BJ (cell line): Measurements from ENCODE around the gene KDM4B. TPM values are rescaled to one million over a fixed set of nuclear protein-coding genes. Genes with fewer than 3 reads are reported as not detected.
"Not testable (repeated sequence)": the region's sequence is repeated elsewhere in the genome, so short reads cannot be mapped to it uniquely, and the experiment has no call there.

Source experiments
- CTCF ChIA-PET: fragments of 350-600 bp; formaldehyde crosslinking; extraction: SDS; loops from one replicate; lab custom pipeline; 2021; ENCODE audit warnings: antibody characterized with exemption, inconsistent platforms; lab: Yijun Ruan, JAX
- POLR2A ChIA-PET: fragments of 300-600 bp; sonication (Branson Sonifier 250); formaldehyde crosslinking; extraction: SDS; loops from one replicate; lab custom pipeline; 2021; ENCODE audit warnings: antibody characterized with exemption; lab: Charles Lee
- DNase-seq: peaks from one replicate; pipeline ENCODE4 v3.0.0-alpha.2; 2011; ENCODE audit warnings: low read depth
- H3K27me3 ChIP-seq: 2 replicates; pipeline ENCODE4 v1.6.0; 2011; ENCODE audit warnings: low read length; ENCODE audit not compliant: control insufficient read depth, insufficient read depth
- H3K36me3 ChIP-seq: 2 replicates; pipeline ENCODE4 v1.5.1; 2011; ENCODE audit warnings: low read length; ENCODE audit not compliant: control insufficient read depth, insufficient read depth
- H3K4me3 ChIP-seq: 2 replicates; pipeline ENCODE4 v1.5.1; 2011; ENCODE audit warnings: low read depth, mild to moderate bottlenecking, control low read depth, low read length
- polyA plus RNA-seq: library from polyadenylated mRNA; depleted of rRNA; stranded (reverse); fragments of >200 nt; gene quantifications from 2 replicates; pipeline ENCODE4 v1.2.3, GENCODE V29; 2011
- TF ChIP-seq, protein P1 (sequence below): IDR thresholded peaks from 2 replicates; pipeline ENCODE4 v1.5.1; 2011; ENCODE audit warnings: low read depth, mild to moderate bottlenecking, control low read depth, inconsistent platforms, low read length, moderate library complexity; ENCODE audit not compliant: insufficient read depth

KDM4B gene
- polyA plus RNA-seq, 1 experiment, result 15.2 TPM

DNA sequence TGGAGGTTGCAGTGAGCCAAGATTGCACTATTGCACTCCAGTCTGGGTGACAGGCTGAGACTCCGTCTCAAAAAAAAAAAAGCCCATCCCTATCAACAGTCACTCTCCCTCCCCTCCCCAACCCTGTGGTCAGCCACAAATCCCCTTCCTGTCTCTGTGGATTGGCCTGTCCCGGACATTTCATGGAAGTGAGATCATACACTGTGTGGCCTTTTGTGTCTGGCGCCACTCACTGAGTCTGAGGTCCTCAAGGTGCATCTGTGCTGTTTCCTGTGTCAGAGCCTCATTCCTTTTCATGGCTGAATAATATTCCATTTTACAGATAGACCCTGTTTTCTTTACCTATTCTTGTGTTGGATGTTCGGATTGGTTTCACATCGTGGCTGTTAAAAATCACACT, 222.2 kb downstream of the KDM4B start:
- H3K4me3 ChIP-seq, result no peak overlapping the region
- POLR2A ChIA-PET, result no interaction called here
- TF ChIP-seq, protein P1, sequence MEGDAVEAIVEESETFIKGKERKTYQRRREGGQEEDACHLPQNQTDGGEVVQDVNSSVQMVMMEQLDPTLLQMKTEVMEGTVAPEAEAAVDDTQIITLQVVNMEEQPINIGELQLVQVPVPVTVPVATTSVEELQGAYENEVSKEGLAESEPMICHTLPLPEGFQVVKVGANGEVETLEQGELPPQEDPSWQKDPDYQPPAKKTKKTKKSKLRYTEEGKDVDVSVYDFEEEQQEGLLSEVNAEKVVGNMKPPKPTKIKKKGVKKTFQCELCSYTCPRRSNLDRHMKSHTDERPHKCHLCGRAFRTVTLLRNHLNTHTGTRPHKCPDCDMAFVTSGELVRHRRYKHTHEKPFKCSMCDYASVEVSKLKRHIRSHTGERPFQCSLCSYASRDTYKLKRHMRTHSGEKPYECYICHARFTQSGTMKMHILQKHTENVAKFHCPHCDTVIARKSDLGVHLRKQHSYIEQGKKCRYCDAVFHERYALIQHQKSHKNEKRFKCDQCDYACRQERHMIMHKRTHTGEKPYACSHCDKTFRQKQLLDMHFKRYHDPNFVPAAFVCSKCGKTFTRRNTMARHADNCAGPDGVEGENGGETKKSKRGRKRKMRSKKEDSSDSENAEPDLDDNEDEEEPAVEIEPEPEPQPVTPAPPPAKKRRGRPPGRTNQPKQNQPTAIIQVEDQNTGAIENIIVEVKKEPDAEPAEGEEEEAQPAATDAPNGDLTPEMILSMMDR, result no peak
- no peaks in the 10 kb centered on the region for H3K27me3 ChIP-seq
- DNase-seq, result no peak
- CTCF ChIA-PET, result no interaction called here
- H3K36me3 ChIP-seq, result no peaks in the 10 kb centered on the region

DNA sequence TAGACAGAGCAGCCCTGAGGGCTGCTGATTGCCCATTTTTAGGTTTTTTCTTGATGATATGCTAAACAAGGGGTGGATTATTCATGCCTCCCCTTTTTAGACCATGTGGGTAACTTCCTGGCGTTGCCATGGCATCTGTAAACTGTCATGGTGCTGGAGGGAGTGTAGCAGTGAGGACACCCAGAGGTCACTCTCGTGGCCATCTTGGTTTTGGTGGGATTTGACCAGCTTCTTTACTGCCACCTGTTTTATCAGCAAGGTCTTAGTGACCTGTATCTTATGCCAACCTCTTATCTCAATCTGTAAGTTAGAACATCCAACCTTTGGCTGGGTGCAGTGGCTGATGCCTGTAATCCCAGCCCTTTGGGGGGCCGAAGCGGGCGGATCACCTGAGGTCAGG, 223.7 kb downstream of the KDM4B start:
- ChIA-PET POLR2A (no interaction called here), CTCF (no interaction called here)
- H3K4me3 ChIP-seq, result no peak overlapping the region
- no peaks in the 10 kb centered on the region for H3K27me3 ChIP-seq
- DNase-seq, result no peak
- H3K36me3 ChIP-seq, result no peaks in the 10 kb centered on the region
- TF ChIP-seq, protein P1, result no peak

DNA sequence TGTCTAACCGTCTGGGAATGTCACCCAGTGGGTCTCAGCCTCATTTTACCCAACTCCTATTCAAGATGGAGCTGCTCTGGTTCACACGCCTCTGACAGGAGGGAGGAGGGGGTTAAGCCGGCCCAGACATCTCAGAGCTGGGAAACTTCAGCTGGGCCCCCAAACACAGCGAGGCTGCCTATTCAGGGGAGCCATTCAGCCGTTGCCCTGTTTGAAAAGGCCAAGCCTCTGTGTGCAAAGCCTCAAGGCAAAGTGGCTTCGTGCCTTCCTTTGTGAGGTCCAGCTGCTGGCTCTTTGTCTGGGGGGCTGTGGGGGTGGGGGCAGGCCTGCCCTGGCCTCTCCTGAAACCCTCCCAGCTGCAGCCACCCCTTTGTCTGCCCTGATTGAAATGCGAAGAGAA, 224.3 kb downstream of the KDM4B start:
- TF ChIP-seq, protein P1, result no peak
- Histone ChIP-seq H3K4me3 (no peak overlapping the region), H3K36me3 (no peaks in the 10 kb centered on the region), H3K27me3 (no peaks in the 10 kb centered on the region)
- ChIA-PET CTCF (interaction anchor here (0.6 kb wide), 1 partner anchor 204 kb away, joined by 4 read pairs; no protein-coding TSS in a partner anchor), POLR2A (no interaction called here)
- DNase-seq, result no peak

DNA sequence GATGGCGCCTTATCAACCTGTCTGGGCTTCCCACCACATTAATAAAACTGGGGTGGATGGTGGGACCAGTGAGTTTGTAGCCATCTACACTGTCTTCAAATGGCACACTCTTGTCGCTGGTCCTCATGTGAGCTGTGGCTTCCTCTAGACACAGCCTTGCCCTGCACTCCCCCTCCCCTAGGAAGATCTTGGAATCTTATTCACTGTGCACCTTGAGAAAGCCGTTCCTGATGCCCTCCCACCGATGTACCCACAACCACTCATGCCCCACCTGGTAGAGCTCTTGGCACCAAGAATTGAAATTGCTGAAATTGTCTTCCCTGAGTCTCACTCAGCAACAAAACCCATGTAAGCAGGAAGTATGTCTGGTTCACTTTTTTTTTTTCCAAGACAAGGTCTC, 225.7 kb downstream of the KDM4B start:
- no peak overlapping the region for H3K4me3 ChIP-seq
- ChIA-PET CTCF (no interaction called here), POLR2A (no interaction called here)
- no peaks in the 10 kb centered on the region for H3K36me3 ChIP-seq
- TF ChIP-seq, protein P1, result no peak
- H3K27me3 ChIP-seq, result no peaks in the 10 kb centered on the region
- DNase-seq, result no peak

DNA sequence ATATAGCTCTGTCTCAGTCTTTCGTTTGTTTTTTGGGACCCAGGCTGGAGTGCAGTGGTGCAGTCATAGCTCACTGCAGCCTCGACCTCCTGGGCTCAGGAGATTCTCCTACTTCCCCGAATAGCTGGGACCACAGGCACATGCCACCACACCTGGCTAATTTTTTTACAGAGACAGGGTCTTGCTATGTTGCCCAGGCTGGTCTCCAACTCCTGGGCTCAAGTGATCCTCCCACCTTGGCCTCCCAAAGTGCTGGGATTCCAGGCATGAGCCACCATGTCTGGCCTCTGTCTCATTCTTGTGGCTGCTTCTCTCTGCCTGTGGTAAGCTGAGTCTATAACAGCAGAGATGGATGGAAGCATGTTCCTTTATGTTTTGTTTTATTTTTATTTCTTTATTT, 226.7 kb downstream of the KDM4B start:
- H3K36me3 ChIP-seq, H3K27me3 ChIP-seq, POLR2A ChIA-PET, DNase-seq, H3K4me3 ChIP-seq: not testable (repeated sequence)
- CTCF ChIA-PET, result interaction anchor here (0.7 kb wide), 1 partner anchor 149 kb away, joined by 3 read pairs; no protein-coding TSS in a partner anchor

DNA sequence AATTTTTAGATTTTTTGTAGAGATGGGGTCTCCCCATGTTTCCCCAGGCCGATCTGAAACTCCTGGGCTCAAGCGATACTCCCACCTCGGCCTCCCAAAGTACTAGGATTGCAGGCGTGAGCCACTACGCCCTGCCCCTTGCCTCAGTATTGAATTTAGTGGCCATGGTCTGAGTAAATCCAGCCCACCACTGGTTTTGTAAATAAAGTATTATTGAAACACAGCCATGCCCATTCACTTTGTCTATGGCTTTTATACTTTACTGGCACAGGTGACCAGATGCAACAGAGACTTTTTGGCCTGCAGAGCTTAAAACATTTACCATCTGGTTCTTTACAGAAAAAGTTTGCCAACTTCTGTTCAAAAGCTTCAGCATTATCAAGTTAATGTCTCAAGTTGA, 227.9 kb downstream of the KDM4B start:
- Histone ChIP-seq H3K27me3 (no peaks in the 10 kb centered on the region), H3K4me3 (no peak overlapping the region), H3K36me3 (no peaks in the 10 kb centered on the region)
- no peak for DNase-seq
- TF ChIP-seq, protein P1, result no peak
- ChIA-PET POLR2A (no interaction called here), CTCF (interaction anchor here (1.2 kb wide), 1 partner anchor 9 kb away, joined by 3 read pairs; no protein-coding TSS in a partner anchor)
